Measurements from ENCODE around the gene GNAI2. TPM values are rescaled to one million over a fixed set of nuclear protein-coding genes. Genes with fewer than 3 reads are reported as not detected.
"Not testable (repeated sequence)": the region's sequence is repeated elsewhere in the genome, so short reads cannot be mapped to it uniquely, and the experiment has no call there.

GNAI2 gene
- polyA plus RNA-seq, 3 donors from 2014 or later, result 550 to 903 (median 902) TPM

DNA sequence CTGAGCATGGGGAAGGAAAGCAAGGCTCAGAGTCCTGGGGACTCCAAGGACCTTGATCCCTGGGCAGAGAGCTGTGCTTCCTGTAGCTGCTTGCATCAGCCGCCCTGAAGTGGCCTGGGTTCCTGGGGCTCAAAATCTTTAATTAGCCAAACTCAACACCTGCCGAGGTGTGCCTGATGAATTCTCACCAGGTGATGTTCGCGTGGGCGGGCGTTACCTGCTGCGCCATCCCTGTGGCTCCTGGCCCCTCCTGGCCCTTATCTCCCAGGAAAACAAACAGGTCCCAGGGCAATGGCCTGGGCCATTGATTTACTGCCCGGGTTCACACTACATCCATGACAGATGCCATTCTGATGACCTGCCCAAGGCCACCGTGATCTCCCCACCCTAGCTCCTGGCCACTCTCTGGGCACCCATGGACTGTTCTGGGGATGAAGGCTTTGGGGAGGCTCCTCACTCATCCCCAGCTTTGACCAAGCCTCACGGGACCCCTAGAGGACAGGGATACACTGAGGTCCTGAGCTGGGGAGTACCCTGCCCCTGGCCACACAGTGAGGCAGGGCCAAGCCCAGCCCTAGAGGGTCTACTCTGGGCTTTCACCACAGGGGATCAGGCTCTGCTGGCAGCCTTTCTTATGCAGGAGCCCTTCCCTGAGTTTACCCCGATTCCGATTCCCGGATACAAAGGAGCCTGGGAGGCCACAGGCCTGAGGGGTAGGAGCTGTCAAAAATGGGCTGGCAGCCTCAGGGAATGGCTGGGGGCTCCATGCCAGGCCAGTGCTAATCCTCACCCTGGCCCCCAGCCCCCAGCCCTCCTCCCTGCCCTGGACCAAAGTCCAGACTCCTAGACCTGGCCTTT is 25.3 kb upstream of the GNAI2 start:
- Mint-ChIP-seq H3K27me3 (ENCODE audit: low read depth in 3 of 3) (peaks cover 6 to 10% (median 9%) of the 10 kb centered on the region in 3 donors), H3K27ac (no peak overlapping the region), H3K4me1 (no peaks in the 10 kb centered on the region), H3K4me3 (no peak overlapping the region), H3K9me3 (no peaks in the 10 kb centered on the region), H3K36me3 (no peaks in the 10 kb centered on the region)
- DNase-seq, result no peak

DNA sequence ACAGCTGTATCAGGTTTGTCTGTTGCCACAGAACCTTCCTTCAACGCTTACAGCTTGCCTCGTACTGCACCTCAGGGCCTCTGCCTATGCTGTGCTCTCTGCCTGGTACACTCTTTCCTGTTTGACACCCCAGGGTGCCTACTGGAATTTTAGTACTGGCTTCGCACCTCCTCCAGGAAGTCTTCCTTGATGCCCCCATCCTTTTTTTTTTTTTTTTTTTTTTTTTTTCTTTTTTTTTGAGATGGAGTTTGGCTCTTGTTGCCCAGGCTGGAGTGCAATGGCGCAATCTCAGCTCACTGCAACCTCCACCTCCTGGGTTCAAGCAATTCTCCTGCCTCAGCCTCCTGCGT is 24.7 kb upstream of the GNAI2 start:
- not testable (repeated sequence) for H3K27me3 Mint-ChIP-seq (ENCODE audit: low read depth in 3 of 3); DNase-seq; H3K4me1 Mint-ChIP-seq; H3K36me3 Mint-ChIP-seq; H3K27ac Mint-ChIP-seq; H3K4me3 Mint-ChIP-seq; H3K9me3 Mint-ChIP-seq

DNA sequence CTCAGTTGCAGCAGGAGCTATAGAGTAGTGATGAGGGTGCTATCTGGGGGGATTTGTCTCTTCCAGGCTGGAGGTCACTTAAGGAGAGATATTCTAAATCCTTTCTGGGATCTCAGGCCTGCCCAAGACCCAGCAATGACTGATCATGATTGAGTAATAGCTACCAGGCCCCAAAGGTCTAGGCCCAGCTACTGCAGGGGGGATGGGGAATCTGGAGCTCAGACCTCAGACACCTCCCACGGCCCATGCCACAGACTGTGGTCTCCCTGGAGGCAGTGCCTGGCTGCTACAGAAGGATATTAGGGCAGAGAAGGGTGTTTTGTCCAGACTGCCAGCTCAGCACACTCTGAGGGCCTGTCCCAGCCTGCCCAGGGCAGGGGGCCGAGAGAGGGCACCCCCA is 24.1 kb upstream of the GNAI2 start:
- Mint-ChIP-seq H3K4me1 (no peaks in the 10 kb centered on the region), H3K27me3 (ENCODE audit: low read depth in 3 of 3) (peaks cover 1 to 6% (median 4%) of the 10 kb centered on the region in 3 donors), H3K36me3 (no peaks in the 10 kb centered on the region), H3K4me3 (no peak overlapping the region), H3K27ac (no peak overlapping the region), H3K9me3 (no peaks in the 10 kb centered on the region)
- no peak for DNase-seq

DNA sequence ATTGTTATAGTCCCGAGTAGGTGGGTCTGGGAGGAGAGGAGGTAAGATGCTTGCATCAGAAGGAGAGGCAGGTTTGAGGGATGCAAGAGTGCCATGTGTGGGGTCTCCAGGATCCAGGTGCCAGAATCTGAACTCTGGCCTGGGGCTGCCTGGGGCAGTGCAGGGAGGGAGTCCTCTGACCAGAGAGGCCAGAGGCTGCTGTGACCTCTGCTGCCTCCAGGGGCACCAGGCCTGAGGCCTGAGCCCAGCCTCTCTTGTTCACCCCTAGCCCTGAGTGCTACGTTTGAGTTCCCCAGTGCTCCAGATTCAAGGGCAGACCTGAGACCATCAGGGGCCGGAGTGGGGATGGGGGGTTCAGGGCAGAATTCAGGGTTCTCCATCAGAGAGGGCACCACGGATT is 23.5 kb upstream of the GNAI2 start:
- Mint-ChIP-seq H3K9me3 (no peaks in the 10 kb centered on the region), H3K4me1 (no peaks in the 10 kb centered on the region), H3K36me3 (no peaks in the 10 kb centered on the region), H3K27ac (no peak overlapping the region), H3K4me3 (no peak overlapping the region), H3K27me3 (ENCODE audit: low read depth in 3 of 3) (peaks cover 1 to 6% (median 2%) of the 10 kb centered on the region in 3 donors)
- DNase-seq, result no peak

DNA sequence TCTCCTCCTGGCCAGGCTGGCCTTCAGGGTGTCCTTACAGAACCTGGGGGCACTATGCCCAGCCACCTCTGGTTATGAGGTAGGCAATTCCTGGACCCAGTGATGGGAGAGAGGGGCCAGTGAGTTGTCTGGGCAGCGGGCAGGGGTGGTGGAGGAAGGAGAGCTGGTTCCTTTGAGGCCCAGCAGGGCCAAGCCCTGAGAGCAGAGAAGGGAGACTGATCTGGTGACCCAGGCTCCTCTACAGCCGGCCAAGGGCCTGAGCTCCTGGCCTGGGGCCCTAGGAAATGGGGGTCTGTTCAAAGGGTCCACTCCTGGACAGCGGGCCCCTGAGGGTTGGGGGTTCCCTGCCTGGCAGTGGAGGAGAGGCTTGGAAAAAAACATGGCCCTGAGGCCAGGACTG is 23.0 kb upstream of the GNAI2 start:
- Mint-ChIP-seq H3K27ac (no peak overlapping the region), H3K36me3 (no peaks in the 10 kb centered on the region), H3K4me1 (no peaks in the 10 kb centered on the region), H3K27me3 (ENCODE audit: low read depth in 3 of 3) (peaks cover under 1 to 6% (median 1%) of the 10 kb centered on the region in 3 donors), H3K9me3 (no peaks in the 10 kb centered on the region), H3K4me3 (no peak overlapping the region)
- no peak for DNase-seq

DNA sequence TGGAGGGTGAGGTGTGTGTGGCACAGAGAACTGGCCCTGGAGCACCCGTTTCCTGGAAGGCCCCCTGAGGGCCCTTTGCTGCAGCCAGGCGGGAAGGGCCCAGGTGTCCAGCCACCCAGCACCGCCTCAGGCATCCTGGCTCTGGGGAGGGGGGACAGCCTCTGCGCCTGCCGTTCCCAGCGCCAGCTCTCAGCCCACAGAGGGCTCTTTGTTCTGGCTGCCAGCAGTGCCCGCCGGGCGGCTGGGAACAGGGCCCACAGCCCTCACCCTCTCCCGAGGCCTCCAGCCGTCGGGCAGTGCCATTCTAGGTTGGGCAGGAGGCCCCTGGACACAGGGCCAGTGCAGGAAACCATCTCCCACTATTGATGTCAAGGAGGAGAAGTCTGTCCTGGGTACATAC is 22.6 kb upstream of the GNAI2 start:
- Mint-ChIP-seq H3K27me3 (ENCODE audit: low read depth in 3 of 3) (peaks cover 0 to 6% (median 1%) of the 10 kb centered on the region in 3 donors), H3K9me3 (no peaks in the 10 kb centered on the region), H3K36me3 (no peaks in the 10 kb centered on the region), H3K4me1 (no peaks in the 10 kb centered on the region), H3K27ac (no peak overlapping the region), H3K4me3 (no peak overlapping the region)
- no peak for DNase-seq

DNA sequence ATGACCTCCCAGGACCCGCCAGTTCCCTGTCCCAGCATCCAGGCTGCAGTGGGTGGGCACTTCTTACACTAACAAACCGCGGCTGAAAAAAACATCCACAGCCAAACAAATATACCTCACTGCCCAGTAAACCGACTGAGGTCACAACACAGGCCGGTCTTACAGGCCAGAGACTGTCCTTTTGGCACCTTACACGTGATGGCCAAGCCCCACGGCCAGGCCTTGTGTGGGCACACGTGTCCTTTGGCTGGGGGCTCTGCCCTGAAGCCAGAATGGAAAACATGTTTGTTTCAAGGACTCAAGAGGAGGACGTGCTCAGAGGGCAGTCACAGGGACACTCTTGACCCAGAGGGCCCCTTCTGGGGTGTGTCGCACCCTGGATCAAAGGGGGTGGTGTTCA is 21.2 kb upstream of the GNAI2 start:
- no peaks in the 10 kb centered on the region for H3K9me3 Mint-ChIP-seq
- H3K36me3 Mint-ChIP-seq, result no peaks in the 10 kb centered on the region
- H3K27ac Mint-ChIP-seq, result no peak overlapping the region
- no peak overlapping the region for H3K4me3 Mint-ChIP-seq
- H3K27me3 Mint-ChIP-seq (ENCODE audit: low read depth in 3 of 3), result peaks cover 0 to 2% (median 1%) of the 10 kb centered on the region in 3 donors
- no peak for DNase-seq
- H3K4me1 Mint-ChIP-seq, result no peaks in the 10 kb centered on the region

DNA sequence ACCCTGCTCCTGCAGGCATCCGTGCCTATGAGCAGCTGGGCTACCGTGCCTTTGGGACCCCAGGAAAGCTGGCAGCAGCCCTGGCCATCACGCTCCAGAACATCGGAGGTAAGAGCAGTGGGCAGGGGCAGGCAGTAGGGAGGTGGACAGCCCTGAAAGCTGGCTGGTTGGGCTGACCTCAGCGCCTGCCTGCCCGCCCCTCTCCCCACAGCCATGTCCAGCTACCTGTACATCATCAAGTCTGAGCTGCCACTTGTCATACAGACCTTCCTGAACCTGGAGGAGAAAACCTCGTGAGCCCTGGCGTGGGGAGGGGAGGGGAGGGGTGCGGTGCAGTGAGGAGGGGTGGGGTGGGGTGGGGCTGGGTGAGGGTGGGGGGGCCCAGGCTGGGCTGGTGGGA is 20.5 kb upstream of the GNAI2 start:
- H3K4me1 Mint-ChIP-seq, result no peaks in the 10 kb centered on the region
- no peak for DNase-seq
- peaks cover 0 to 2% (median 1%) of the 10 kb centered on the region in 3 donors for H3K27me3 Mint-ChIP-seq (ENCODE audit: low read depth in 3 of 3)
- H3K9me3 Mint-ChIP-seq, result no peaks in the 10 kb centered on the region
- no peak overlapping the region for H3K27ac Mint-ChIP-seq
- H3K4me3 Mint-ChIP-seq, result no peak overlapping the region
- no peaks in the 10 kb centered on the region for H3K36me3 Mint-ChIP-seq

DNA sequence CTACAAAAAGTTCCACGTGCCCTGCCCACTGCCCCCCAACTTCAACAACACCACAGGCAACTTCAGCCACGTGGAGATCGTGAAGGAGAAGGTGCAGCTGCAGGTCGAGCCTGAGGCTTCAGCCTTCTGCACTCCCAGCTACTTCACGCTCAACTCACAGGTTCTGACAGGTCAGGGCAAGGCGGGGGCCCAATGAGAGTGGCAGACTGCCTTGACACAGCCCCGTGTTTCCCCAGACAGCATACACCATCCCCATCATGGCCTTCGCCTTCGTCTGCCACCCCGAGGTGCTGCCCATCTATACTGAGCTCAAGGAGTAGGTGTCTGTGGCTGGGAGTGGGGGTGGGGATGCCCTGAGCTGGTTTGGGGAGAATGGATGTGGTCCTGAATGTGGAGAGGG is 18.3 kb upstream of the GNAI2 start:
- Mint-ChIP-seq H3K27ac (no peak overlapping the region), H3K9me3 (no peaks in the 10 kb centered on the region), H3K4me1 (no peaks in the 10 kb centered on the region), H3K27me3 (ENCODE audit: low read depth in 3 of 3) (peaks cover 0 to 2% (median 1%) of the 10 kb centered on the region in 3 donors), H3K36me3 (no peaks in the 10 kb centered on the region), H3K4me3 (no peak overlapping the region)
- DNase-seq, result no peak

DNA sequence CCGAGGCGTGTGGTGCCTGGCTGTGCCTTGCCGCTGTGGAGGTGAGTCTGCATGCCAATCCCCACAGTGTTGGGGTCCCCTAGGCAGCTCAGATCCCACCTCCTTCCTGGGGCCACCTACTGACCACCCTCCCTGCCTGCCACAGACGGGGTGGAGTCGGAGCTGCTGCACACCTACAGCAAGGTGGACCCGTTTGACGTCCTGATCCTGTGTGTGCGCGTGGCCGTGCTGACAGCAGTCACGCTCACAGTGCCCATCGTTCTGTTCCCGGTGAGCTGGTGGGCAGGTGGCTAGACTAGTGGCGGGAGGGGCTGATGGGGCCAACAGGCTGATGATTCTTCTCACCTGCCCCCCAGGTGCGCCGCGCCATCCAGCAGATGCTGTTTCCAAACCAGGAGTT is 17.6 kb upstream of the GNAI2 start:
- Mint-ChIP-seq H3K4me3 (no peak overlapping the region), H3K4me1 (no peaks in the 10 kb centered on the region), H3K9me3 (no peaks in the 10 kb centered on the region), H3K27ac (no peak overlapping the region), H3K36me3 (no peaks in the 10 kb centered on the region), H3K27me3 (ENCODE audit: low read depth in 3 of 3) (peaks cover 0 to 2% (median 1%) of the 10 kb centered on the region in 3 donors)
- DNase-seq, result no peak

DNA sequence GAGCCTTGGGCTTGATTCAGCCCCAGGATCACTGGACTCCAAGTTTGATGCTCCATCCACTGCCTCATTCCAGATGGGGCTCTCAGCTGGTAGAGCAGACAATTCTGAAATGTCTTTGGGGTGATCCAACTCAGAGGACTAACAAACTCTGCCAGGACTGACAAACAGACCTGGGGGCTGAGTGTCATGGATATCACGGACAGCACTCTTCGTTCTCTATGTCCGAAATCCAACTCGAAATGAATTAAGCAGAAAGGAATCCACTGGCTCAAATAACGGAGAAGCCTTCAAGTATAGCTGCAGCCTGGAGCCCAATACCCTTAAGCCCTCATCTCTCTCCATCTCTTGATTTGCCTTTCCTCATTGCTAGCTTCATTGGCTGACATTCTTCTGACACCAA is 16.7 kb upstream of the GNAI2 start:
- Mint-ChIP-seq H3K27ac (no peak overlapping the region), H3K4me3 (no peak overlapping the region), H3K27me3 (ENCODE audit: low read depth in 3 of 3) (peaks cover 0 to 5% (median 1%) of the 10 kb centered on the region in 3 donors), H3K4me1 (no peaks in the 10 kb centered on the region), H3K36me3 (no peaks in the 10 kb centered on the region), H3K9me3 (no peaks in the 10 kb centered on the region)
- no peak for DNase-seq

DNA sequence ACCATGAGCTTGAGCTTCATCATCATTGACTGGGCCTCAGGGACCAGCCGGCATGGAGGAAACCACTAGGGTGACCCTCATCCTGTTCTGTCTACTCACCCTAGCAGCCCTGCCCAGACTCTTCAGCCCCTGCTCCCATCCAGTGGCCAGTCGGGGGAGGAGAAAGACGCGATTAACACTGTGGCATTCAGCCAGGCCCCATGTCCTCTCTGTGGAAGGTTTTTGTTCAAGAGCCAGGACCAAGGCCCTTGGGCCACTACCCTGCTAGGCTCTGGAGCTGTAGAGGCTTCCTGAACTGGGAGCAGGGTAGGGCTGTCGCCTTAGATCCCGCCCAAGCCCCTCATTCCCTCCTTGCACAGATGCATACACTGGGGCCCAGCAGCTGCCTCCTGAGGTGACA is 15.9 kb upstream of the GNAI2 start:
- no peaks in the 10 kb centered on the region for H3K9me3 Mint-ChIP-seq
- H3K4me1 Mint-ChIP-seq, result peaks cover 0 to under 1% of the 10 kb centered on the region in 2 donors
- no peaks in the 10 kb centered on the region for H3K36me3 Mint-ChIP-seq
- peaks cover 0 to 7% (median 1%) of the 10 kb centered on the region in 3 donors for H3K27me3 Mint-ChIP-seq (ENCODE audit: low read depth in 3 of 3)
- H3K27ac Mint-ChIP-seq, result no peak overlapping the region
- no peak for DNase-seq
- no peak overlapping the region for H3K4me3 Mint-ChIP-seq

DNA sequence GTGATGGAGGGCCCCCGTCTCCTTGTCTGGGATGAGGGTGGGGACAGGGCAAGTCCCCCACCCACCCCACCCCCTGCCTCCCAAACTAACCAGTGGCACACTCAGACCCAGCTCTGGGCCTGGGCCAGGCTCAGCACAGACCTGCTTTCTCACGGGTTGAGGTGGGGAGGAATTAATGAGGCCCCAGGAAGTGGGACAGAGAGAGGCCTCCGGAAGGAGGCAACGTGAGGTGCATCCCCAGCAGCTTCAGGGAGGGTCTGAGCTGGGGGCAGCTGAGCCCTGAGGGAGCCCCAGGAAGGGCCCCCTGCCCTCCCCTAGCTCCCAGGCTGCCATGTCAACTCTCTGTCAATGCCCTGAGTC is 15.0 kb upstream of the GNAI2 start:
- Mint-ChIP-seq H3K4me1 (peaks cover 3 to 10% of the 10 kb centered on the region in 2 donors), H3K9me3 (no peaks in the 10 kb centered on the region), H3K27ac (no peak overlapping the region), H3K36me3 (no peaks in the 10 kb centered on the region), H3K27me3 (ENCODE audit: low read depth in 3 of 3) (peaks cover 0 to 7% (median 2%) of the 10 kb centered on the region in 3 donors), H3K4me3 (no peak overlapping the region)
- no peak for DNase-seq

DNA sequence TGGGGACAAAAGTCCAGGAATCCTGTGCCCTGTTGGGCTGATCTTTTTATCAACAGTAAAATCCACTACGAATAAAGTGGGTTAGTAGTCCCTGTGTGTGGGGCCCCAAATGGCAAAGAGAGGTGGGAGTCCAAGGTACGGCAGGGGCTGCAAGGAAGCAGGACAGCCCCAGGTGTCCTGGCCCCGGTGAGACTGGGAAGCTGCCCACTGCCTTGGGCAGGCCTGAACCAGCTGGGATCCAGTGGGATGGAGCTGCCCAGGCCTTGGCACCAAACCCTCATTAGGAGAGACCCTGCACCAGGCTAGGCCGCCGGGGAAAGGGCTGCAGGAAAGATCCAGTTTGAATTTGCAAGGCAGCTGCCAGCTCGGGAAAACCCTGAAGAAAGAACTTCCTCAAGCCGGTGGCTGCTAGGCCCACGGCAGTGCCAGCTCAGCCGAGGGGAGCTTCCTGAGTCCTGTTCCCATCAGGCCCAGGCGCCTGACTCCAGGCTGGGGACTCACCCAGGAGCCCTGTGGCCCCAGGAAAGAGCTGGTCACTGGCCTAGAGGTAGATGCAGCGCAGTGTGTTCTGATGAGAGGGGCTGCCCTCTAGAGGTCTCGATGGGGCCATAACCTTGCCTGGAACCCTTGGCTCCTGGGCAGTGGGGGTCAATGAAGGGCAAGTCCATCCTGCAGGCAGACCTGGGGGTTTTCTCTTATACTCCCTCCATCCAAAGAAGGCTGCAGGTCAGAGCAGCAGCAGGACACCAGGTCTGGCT is 14.4 kb upstream of the GNAI2 start:
- Mint-ChIP-seq H3K36me3 (no peaks in the 10 kb centered on the region), H3K27me3 (ENCODE audit: low read depth in 3 of 3) (peaks cover under 1 to 7% (median 6%) of the 10 kb centered on the region in 3 donors), H3K27ac (no peak overlapping the region), H3K4me3 (no peak overlapping the region), H3K9me3 (no peaks in the 10 kb centered on the region), H3K4me1 (peaks cover 6 to 14% of the 10 kb centered on the region in 2 donors)
- DNase-seq, result no peak

Measured in immature natural killer cell (primary cell).